Neural crest cell (in vitro differentiated cells): ENCODE measurements around the gene DACH1. TPM values are rescaled to one million over a fixed set of nuclear protein-coding genes. Genes with fewer than 3 reads are reported as not detected.

ENCODE experiments used
- DNase-seq: peaks from one replicate; pipeline ENCODE4 v3.0.0; 2021; ENCODE audit warnings: low read depth, mixed read lengths, low spot score
- H3K27ac Mint-ChIP-seq: one replicate; pipeline ENCODE4 v1.8.0; 2021; ENCODE audit warnings: mild to moderate bottlenecking, mixed read lengths; ENCODE audit not compliant: unreplicated experiment
- H3K27me3 Mint-ChIP-seq: 2 replicates; pipeline ENCODE4 v1.8.0; 2021; ENCODE audit warnings: low read depth, mild to moderate bottlenecking, mixed read lengths
- H3K36me3 Mint-ChIP-seq: 2 replicates; pipeline ENCODE4 v1.8.0; 2021; ENCODE audit warnings: low read depth, mild to moderate bottlenecking, mixed read lengths
- H3K4me1 Mint-ChIP-seq: 2 replicates; pipeline ENCODE4 v1.8.0; 2021; ENCODE audit warnings: mixed read lengths
- H3K4me3 Mint-ChIP-seq: one replicate; pipeline ENCODE4 v1.8.0; 2021; ENCODE audit warnings: mild to moderate bottlenecking, mixed read lengths
- H3K9me3 Mint-ChIP-seq: 2 replicates; pipeline ENCODE4 v1.8.0; 2021; ENCODE audit warnings: mixed read lengths
- CTCF ChIP-seq: fragments of 200-600 bp; sonication (generic); conservative IDR thresholded peaks from 2 replicates; pipeline ENCODE4 v1.5.0; 2021; ENCODE audit warnings: antibody characterized with exemption, mild to moderate bottlenecking
- total RNA-seq: library from RNA; stranded (reverse); gene quantifications from 2 replicates; pipeline ENCODE4 v1.2.1, GENCODE V29; 2021

DACH1 gene
- total RNA-seq, 1 donor from 2014 or later, result 23.7 TPM

- no peaks in the 10 kb centered on the region for H3K4me1 Mint-ChIP-seq
- no peak overlapping the region for H3K27ac Mint-ChIP-seq
- no peak for DNase-seq
- H3K9me3 Mint-ChIP-seq, result no peaks in the 10 kb centered on the region
- TF ChIP-seq CTCF, result no peak
- no peaks in the 10 kb centered on the region for H3K27me3 Mint-ChIP-seq
- no peak overlapping the region for H3K4me3 Mint-ChIP-seq
- H3K36me3 Mint-ChIP-seq, result no peaks in the 10 kb centered on the region
Measured at GRCh38 chr13:71457645-71458044, 409.4 kb downstream of the DACH1 start.

- H3K36me3 Mint-ChIP-seq, result no peaks in the 10 kb centered on the region
- no peak overlapping the region for H3K4me3 Mint-ChIP-seq
- DNase-seq, result no peak
- TF ChIP-seq CTCF, result no peak
- no peaks in the 10 kb centered on the region for H3K9me3 Mint-ChIP-seq
- H3K27ac Mint-ChIP-seq, result no peak overlapping the region
- no peaks in the 10 kb centered on the region for H3K27me3 Mint-ChIP-seq
- H3K4me1 Mint-ChIP-seq, result no peaks in the 10 kb centered on the region
Measured at GRCh38 chr13:71456136-71456535, 410.9 kb downstream of the DACH1 start.

- H3K9me3 Mint-ChIP-seq, result no peaks in the 10 kb centered on the region
- no peaks in the 10 kb centered on the region for H3K4me1 Mint-ChIP-seq
- no peak overlapping the region for H3K4me3 Mint-ChIP-seq
- H3K27me3 Mint-ChIP-seq, result no peaks in the 10 kb centered on the region
- H3K36me3 Mint-ChIP-seq, result no peaks in the 10 kb centered on the region
- no peak overlapping the region for H3K27ac Mint-ChIP-seq
- no peak for TF ChIP-seq CTCF
- no peak for DNase-seq
Measured at GRCh38 chr13:71454509-71454908, 412.5 kb downstream of the DACH1 start.

- Mint-ChIP-seq H3K4me3 (no peak overlapping the region), H3K27me3 (no peaks in the 10 kb centered on the region), H3K4me1 (no peaks in the 10 kb centered on the region), H3K36me3 (no peaks in the 10 kb centered on the region), H3K9me3 (no peaks in the 10 kb centered on the region), H3K27ac (no peak overlapping the region)
- DNase-seq, result no peak
- no peak for TF ChIP-seq CTCF
Measured at GRCh38 chr13:71448080-71448630, 418.8 kb downstream of the DACH1 start.

- TF ChIP-seq CTCF, result no peak
- Mint-ChIP-seq H3K27me3 (no peaks in the 10 kb centered on the region), H3K36me3 (no peaks in the 10 kb centered on the region), H3K4me3 (no peak overlapping the region), H3K9me3 (no peaks in the 10 kb centered on the region), H3K27ac (no peak overlapping the region), H3K4me1 (peaks cover 8% of the 10 kb centered on the region)
- DNase-seq, result no peak
Measured at GRCh38 chr13:71437704-71438103, 429.3 kb downstream of the DACH1 start.
